Measurements from ENCODE around the gene OLA1.
A peak's percentile ranks its signal among the peaks of the same experiment; 100 is the strongest.

OLA1 gene

GRCh38 chr2:174180165-174180724, 68.1 kb downstream of the OLA1 start:
- DNase-seq, result no peak
- Mint-ChIP-seq H3K9me3 (peaks cover 3% of the 10 kb centered on the region), H3K27me3 (no peaks in the 10 kb centered on the region), H3K27ac (no peak overlapping the region), H3K4me3 (no peak overlapping the region), H3K36me3 (peaks cover 9% of the 10 kb centered on the region), H3K4me1 (no peaks in the 10 kb centered on the region)
- CTCF ChIA-PET, result no interaction called here

- no peaks in the 10 kb centered on the region for H3K27me3 Mint-ChIP-seq
- H3K4me1 Mint-ChIP-seq, result peaks cover 6% of the 10 kb centered on the region
- no peak overlapping the region for H3K4me3 Mint-ChIP-seq
- DNase-seq, result no peak
- H3K27ac Mint-ChIP-seq, result no peak overlapping the region
- peaks cover 21% of the 10 kb centered on the region for H3K36me3 Mint-ChIP-seq
- CTCF ChIA-PET, result interaction anchor here (1.4 kb wide), 1 partner anchor 19 kb away, joined by 3 read pairs; no protein-coding TSS in a partner anchor
- H3K9me3 Mint-ChIP-seq, result peaks cover 19% of the 10 kb centered on the region
Observed at GRCh38 chr2:174177316-174177890, 70.9 kb downstream of the OLA1 start.

DNA sequence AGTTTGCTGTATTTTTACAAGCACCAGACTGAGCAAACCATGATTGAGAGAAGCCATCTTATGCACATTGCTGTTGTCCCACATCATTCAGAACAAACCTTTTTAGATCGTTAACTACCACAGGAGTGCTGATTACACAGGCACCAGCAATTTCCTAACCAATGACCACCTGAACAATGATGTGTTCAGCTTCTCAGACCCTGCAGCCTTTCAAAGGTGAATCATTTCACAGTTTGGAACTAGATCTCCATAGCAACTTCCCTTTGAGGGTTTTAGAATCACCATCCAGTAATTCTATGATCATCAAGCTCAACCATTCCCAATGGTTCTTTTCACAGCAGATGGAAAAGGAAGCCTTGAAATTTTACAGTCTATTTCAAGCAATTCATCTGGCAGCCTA, 71.4 kb downstream of the OLA1 start:
- CTCF ChIA-PET, result no interaction called here
- Mint-ChIP-seq H3K27me3 (no peaks in the 10 kb centered on the region), H3K36me3 (peaks cover 25% of the 10 kb centered on the region), H3K4me1 (peaks cover 6% of the 10 kb centered on the region), H3K27ac (no peak overlapping the region), H3K4me3 (no peak overlapping the region), H3K9me3 (peaks cover 20% of the 10 kb centered on the region)
- no peak for DNase-seq

- H3K4me1 Mint-ChIP-seq, result peaks cover 6% of the 10 kb centered on the region
- no peak for DNase-seq
- peaks cover 27% of the 10 kb centered on the region for H3K36me3 Mint-ChIP-seq
- CTCF ChIA-PET, result no interaction called here
- H3K27ac Mint-ChIP-seq, result no peak overlapping the region
- no peak overlapping the region for H3K4me3 Mint-ChIP-seq
- peaks cover 26% of the 10 kb centered on the region for H3K9me3 Mint-ChIP-seq
- no peaks in the 10 kb centered on the region for H3K27me3 Mint-ChIP-seq
Observed at GRCh38 chr2:174174741-174175140, 73.6 kb downstream of the OLA1 start.

DNA sequence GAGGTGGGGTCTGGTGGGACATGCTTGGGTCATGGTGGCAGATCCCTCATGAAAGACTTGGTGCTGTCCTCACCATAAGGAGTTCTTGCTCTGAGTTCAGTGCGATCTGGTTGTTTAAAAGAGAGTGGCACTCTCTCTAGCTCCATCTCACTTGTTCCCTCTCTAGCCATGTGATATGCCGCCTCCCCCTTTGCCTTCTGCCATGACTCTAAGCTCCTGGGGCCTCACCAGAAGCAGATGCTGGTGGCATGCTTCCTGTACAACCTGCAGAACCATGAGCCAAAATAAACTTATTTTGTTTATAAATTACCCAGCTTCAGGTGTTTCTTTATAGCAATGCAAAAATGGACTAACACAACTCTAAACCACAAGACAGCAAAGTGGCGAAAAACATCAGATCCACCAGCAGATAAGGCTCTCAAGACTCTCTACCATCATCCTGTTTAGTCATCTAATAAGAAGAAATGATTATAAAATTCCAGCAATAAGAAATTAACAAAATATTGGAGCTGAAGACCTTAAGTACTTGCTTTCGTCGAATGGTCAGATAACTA, 75.5 kb downstream of the OLA1 start:
- H3K36me3 Mint-ChIP-seq, result peaks cover 41% of the 10 kb centered on the region
- CTCF ChIA-PET, result no interaction called here
- H3K27ac Mint-ChIP-seq, result no peak overlapping the region
- no peaks in the 10 kb centered on the region for H3K27me3 Mint-ChIP-seq
- no peak for DNase-seq
- H3K4me1 Mint-ChIP-seq, result peaks cover 6% of the 10 kb centered on the region
- H3K9me3 Mint-ChIP-seq, result peaks cover 44% of the 10 kb centered on the region
- no peak overlapping the region for H3K4me3 Mint-ChIP-seq

DNA sequence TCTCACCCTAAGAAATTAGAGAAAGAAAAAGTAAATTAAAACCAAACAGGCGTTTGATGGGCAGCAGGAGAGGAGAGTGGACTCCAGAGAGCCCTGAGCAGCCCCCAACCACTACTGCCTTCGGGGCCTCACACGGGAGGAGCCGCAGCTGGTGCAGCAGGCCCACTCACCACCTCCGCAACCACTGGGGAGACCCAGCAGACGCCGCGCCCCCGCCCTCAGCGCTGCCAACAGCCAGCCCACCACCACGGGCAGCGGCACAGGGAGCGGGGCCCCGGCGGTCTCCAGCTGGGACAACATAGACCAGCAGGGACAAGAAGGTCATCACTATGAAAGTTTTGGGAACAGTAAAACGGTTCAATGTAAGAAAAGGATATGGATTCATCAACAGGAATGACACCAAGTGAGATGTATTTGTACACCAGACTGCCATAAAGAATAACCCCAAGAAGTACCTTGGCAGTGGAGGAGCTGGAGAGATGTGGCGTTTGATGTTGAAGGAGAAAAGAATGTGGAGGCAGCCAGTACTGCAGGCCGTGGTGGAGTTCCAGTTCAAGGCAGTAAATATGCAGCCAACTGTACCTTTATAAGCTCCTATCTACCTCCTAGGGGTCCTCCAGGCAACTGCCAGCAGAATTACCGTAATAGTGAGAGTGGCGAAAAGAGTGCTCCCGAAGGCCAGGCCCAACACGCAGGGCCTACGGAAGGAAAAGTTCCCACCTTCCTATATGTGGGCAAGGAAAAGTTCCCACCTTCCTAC, 76.5 kb downstream of the OLA1 start:
- no peak overlapping the region for H3K27ac Mint-ChIP-seq
- no peaks in the 10 kb centered on the region for H3K27me3 Mint-ChIP-seq
- peaks cover 6% of the 10 kb centered on the region for H3K4me1 Mint-ChIP-seq
- H3K36me3 Mint-ChIP-seq, result peaks cover 42% of the 10 kb centered on the region
- CTCF ChIA-PET, result interaction anchor here (0.6 kb wide), 1 partner anchor 202 kb away, joined by 3 read pairs; no protein-coding TSS in a partner anchor
- no peak overlapping the region for H3K4me3 Mint-ChIP-seq
- no peak for DNase-seq
- peaks cover 46% of the 10 kb centered on the region for H3K9me3 Mint-ChIP-seq

DNA sequence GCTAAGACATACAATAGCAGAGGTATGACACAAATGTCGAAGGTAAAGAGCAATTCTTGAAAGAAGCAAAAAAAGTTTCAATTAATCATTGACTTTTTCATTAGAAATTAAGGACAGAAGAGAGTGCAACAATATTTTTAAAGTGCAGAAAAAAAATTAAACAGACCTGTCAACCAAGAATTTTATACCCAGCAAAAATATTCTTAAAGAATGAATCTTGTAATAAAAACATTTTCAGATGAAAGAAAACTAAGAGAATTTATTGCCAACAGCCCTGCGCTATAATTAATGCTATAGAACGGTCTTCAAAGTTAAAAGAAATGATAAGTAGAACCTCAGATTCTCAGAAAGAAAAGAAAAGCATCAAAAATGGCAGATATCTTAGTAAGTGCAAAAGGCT, 79.0 kb downstream of the OLA1 start:
- H3K36me3 Mint-ChIP-seq, result peaks cover 43% of the 10 kb centered on the region
- DNase-seq, result no peak
- H3K4me1 Mint-ChIP-seq, result peaks cover 6% of the 10 kb centered on the region
- H3K4me3 Mint-ChIP-seq, result no peak overlapping the region
- H3K9me3 Mint-ChIP-seq, result peaks cover 41% of the 10 kb centered on the region
- CTCF ChIA-PET, result no interaction called here
- H3K27ac Mint-ChIP-seq, result no peak overlapping the region
- H3K27me3 Mint-ChIP-seq, result no peaks in the 10 kb centered on the region

DNA sequence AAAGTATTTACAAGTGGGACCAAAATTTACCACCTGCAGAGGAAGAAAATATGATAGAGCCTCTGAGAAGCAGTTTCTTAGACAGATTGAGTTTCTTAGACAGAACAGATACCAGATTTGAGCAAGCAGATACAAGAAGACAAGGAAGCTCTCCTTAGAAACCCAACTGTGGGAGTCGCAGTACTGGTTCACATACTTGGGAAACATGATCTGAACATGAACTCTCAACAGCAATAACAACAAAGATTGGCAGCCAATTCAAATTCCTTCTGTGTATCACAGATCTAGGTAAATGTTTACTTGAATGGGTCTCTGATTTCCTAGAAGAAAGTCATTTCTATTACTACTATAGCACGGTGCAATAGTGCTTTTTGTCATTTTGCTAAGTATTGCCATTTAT, 82.1 kb downstream of the OLA1 start:
- Mint-ChIP-seq H3K27me3 (no peaks in the 10 kb centered on the region), H3K9me3 (peaks cover 27% of the 10 kb centered on the region), H3K4me1 (no peaks in the 10 kb centered on the region), H3K36me3 (peaks cover 29% of the 10 kb centered on the region), H3K4me3 (no peak overlapping the region), H3K27ac (no peak overlapping the region)
- CTCF ChIA-PET, result no interaction called here
- no peak for DNase-seq

GRCh38 chr2:174161490-174161889, 86.8 kb downstream of the OLA1 start:
- no peaks in the 10 kb centered on the region for H3K4me1 Mint-ChIP-seq
- H3K36me3 Mint-ChIP-seq, result peaks cover 10% of the 10 kb centered on the region
- H3K9me3 Mint-ChIP-seq, result peaks cover 3% of the 10 kb centered on the region
- CTCF ChIA-PET, result no interaction called here
- no peak for DNase-seq
- no peak overlapping the region for H3K27ac Mint-ChIP-seq
- H3K4me3 Mint-ChIP-seq, result no peak overlapping the region
- H3K27me3 Mint-ChIP-seq, result no peaks in the 10 kb centered on the region

GRCh38 chr2:174158003-174158402, 90.3 kb downstream of the OLA1 start:
- H3K4me1 Mint-ChIP-seq, result no peaks in the 10 kb centered on the region
- no peak overlapping the region for H3K4me3 Mint-ChIP-seq
- peaks cover 2% of the 10 kb centered on the region for H3K36me3 Mint-ChIP-seq
- H3K9me3 Mint-ChIP-seq, result no peaks in the 10 kb centered on the region
- peak; percentile 57 for DNase-seq
- H3K27me3 Mint-ChIP-seq, result no peaks in the 10 kb centered on the region
- no peak overlapping the region for H3K27ac Mint-ChIP-seq
- CTCF ChIA-PET, result interaction anchor here (1.2 to 1.5 kb wide), 2 partner anchors 20 to 183 kb away, joined by 3 to 5 read pairs; no protein-coding TSS in a partner anchor

DNA sequence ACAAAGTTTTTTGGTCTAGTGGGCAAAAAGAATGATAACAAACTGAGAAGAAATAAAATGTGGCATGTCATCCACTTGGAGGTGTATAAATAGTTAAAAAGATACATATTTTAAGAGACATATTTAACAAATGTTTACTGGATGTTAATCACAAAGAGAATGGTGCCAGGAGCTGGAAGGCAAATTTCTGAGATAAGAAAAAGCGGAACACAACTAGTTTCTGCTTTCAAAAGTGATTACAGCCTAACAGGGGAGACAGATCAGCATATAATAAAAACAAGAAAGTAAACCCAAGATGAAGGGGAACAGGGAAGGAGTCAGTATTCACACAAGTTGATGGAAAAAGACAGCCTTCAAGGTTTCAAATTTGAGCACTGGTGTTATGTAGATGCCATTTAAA, 91.3 kb downstream of the OLA1 start:
- Mint-ChIP-seq H3K27me3 (no peaks in the 10 kb centered on the region), H3K27ac (no peak overlapping the region), H3K4me3 (no peak overlapping the region), H3K4me1 (peaks cover 3% of the 10 kb centered on the region), H3K36me3 (peaks cover 2% of the 10 kb centered on the region), H3K9me3 (no peaks in the 10 kb centered on the region)
- no peak for DNase-seq
- CTCF ChIA-PET, result interaction anchor here (1.8 kb wide), 1 partner anchor 184 kb away, joined by 6 read pairs; no protein-coding TSS in a partner anchor

- no peak for DNase-seq
- CTCF ChIA-PET, result no interaction called here
- H3K36me3 Mint-ChIP-seq, result peaks cover 2% of the 10 kb centered on the region
- no peak overlapping the region for H3K27ac Mint-ChIP-seq
- no peaks in the 10 kb centered on the region for H3K27me3 Mint-ChIP-seq
- no peak overlapping the region for H3K4me3 Mint-ChIP-seq
- H3K9me3 Mint-ChIP-seq, result no peaks in the 10 kb centered on the region
- H3K4me1 Mint-ChIP-seq, result peaks cover 3% of the 10 kb centered on the region
Observed at GRCh38 chr2:174153757-174154680, 94.3 kb downstream of the OLA1 start.

DNA sequence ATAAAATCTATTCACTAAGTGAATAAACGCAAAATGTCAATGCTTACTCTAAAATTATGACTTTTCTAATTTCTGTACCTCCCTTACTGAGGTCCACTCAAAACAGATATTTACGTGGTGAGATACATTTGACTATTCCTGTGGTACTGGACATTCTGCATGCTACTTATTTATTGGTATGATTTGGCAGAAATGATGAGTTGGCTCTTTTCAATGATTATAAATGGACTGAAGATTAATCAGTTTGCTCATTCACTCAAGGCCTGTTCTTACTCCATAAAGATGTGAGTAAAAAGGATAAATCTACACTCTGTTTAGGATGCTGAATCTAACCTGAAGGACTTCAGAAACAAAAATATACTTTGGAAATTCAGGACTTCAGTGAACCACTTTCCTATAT, 98.8 kb downstream of the OLA1 start:
- peaks cover 3% of the 10 kb centered on the region for H3K4me1 Mint-ChIP-seq
- CTCF ChIA-PET, result no interaction called here
- no peaks in the 10 kb centered on the region for H3K36me3 Mint-ChIP-seq
- H3K27me3 Mint-ChIP-seq, result no peaks in the 10 kb centered on the region
- no peak overlapping the region for H3K4me3 Mint-ChIP-seq
- H3K27ac Mint-ChIP-seq, result no peak overlapping the region
- no peak for DNase-seq
- H3K9me3 Mint-ChIP-seq, result no peaks in the 10 kb centered on the region

- peaks cover 3% of the 10 kb centered on the region for H3K4me1 Mint-ChIP-seq
- no peak overlapping the region for H3K27ac Mint-ChIP-seq
- CTCF ChIA-PET, result no interaction called here
- H3K27me3 Mint-ChIP-seq, result no peaks in the 10 kb centered on the region
- H3K36me3 Mint-ChIP-seq, result no peaks in the 10 kb centered on the region
- no peaks in the 10 kb centered on the region for H3K9me3 Mint-ChIP-seq
- no peak for DNase-seq
- H3K4me3 Mint-ChIP-seq, result no peak overlapping the region
Observed at GRCh38 chr2:174148833-174149232, 99.5 kb downstream of the OLA1 start.

Measured in activated naive CD4-positive, alpha-beta T cell treated with anti-CD3 and anti-CD28 coated beads, Interleukin-2, amount 10 ng/mL, durations not matched to agents 7 days and 5 days (primary cell).